NCI-H2196 treated with DMSO at 0.1 percent for 48 hours (cell line): ENCODE data around the gene LSAMP.

Experiments
- DNase-seq: peaks from one replicate; lab custom pipeline; 2025; ENCODE audit not compliant: unreplicated experiment; lab: John Stamatoyannopoulos, UW

The LSAMP gene

GRCh38 chr3:116445311-116445841 lies at the start of gene LSAMP:
Gene LSAMP, minus strand, starts transcription at chr3:116445487.
- no peak for DNase-seq

- DNase-seq, result no peak
Observed at GRCh38 chr3:116492379-116492778, 47.1 kb upstream of the LSAMP start.

DNA sequence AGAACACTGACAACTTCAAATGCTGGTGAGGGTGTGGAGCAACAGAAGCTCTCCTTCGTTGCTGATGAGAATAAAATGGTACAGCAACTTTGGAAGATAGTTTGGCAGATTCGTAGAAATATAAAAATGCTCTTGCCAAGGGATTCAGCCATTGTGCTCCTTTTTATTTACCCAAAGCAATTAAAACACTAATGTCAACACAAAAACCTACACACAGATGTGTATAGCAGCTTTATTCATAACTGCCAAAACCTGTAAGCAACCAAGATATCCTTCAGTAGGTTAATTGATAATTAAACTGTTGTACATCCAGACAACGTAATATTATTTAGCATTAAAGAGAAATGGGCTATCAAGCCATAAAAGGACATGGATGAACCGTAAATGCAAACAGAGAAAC lies 37.8 kb upstream of the LSAMP start:
- peak; percentile 18 for DNase-seq

- DNase-seq, result no peak
Observed at GRCh38 chr3:116476691-116477090, 31.4 kb upstream of the LSAMP start.

- no peak for DNase-seq
Observed at GRCh38 chr3:116474801-116475200, 29.5 kb upstream of the LSAMP start.

GRCh38 chr3:116474032-116474780 lies 28.9 kb upstream of the LSAMP start:
- peak; percentile 73 for DNase-seq

DNA sequence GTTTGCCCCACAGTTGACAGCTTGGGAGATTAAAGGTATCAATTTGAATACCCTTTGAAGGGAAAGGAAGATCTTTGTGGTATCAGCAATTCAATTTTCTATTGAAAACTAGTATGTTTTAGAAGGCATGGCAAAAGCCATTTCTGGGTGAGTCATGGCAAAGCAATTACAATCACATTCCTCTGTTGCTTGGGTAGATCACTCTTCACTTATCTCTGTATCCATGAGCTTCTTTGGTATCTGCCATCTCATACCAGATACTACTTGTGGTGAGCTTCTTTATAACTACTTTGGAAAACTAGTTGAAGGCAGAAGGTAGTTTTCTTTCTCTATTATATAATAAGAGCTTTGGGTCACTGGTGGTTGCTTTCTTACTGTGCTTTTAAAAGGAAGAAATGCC lies 28.3 kb upstream of the LSAMP start:
- DNase-seq, result no peak

GRCh38 chr3:116470605-116471197 lies 25.4 kb upstream of the LSAMP start:
- DNase-seq, result no peak

DNA sequence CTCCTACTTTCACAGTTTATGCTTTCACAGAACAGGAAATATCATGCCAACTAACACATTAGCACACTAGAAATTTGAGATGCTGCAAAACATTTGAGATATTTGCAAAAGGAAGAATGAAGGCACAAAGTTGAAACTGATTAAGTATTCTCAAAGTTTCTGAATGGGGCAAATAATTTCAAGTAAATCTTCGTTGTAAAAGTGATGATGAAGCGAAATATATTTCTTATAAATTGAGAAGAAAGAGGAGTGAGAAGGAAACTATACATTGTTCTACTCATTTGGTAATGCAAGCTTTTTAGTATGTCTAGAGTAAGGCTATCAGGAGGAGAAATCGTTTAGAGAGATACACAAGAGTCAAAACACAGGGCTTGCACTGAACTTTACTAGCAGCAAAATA lies 24.3 kb upstream of the LSAMP start:
- DNase-seq, result no peak

DNA sequence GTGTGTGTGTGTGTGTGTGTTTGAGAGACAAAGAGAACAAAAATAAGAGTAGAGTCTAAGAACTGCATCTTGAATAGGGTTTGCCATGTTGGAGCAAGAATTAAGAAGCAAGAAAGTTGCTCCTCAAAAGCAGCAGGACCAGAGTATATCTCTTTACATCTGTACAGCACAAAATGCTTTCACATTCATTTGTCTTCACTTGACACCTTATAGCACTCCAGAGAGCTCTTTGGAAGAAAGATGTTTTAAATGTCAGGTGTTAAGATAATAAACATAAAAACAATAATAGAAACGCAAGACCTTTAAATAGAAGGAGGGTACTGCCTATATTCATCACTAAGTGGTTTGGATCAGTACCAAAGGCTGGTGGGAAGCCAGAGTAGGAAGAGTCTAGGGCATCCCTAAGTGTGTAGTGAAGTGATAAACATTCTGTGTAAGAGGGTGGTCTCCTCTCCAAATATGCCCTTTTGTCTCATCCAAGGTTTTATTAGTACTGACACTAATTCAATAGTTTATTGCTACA lies 19.1 kb upstream of the LSAMP start:
- no peak for DNase-seq

GRCh38 chr3:116453666-116454346 lies 8.5 kb upstream of the LSAMP start:
- no peak for DNase-seq

DNA sequence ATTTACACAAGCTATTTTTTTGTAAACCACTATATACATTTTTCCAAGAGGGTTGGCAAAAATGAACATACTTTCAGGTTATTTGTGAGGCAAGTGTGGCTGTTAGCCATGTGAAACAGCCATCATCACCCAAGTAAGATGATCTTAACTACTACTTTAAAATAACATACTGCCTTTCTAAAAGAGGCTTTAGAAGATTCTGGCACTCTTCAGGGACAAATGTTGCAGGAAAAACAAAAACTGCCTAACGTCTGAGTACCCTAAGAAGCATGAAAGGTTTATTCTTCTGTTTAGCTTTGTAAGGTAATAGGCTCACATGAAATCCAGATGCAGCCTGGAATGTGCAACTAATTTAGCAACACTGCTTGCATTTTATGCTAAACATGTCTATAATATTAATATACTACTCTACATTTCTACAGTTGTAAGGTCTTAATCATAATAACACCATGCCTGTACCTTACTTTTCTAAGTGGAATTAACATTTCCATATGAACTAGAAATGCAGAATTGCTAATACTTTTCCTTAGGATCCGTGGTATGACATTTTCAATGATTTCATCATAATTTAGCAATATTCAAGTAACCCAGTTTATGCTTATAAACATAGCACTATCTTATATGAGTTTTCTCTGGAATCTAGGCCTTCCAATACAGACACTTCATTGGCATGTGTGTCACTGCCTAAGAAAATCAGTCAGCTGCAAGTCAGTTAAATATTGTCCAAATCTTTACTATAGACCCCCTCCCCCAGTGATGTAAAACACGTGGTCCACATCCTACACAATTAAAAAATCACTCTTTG lies 4.5 kb upstream of the LSAMP start:
- DNase-seq, result no peak

DNA sequence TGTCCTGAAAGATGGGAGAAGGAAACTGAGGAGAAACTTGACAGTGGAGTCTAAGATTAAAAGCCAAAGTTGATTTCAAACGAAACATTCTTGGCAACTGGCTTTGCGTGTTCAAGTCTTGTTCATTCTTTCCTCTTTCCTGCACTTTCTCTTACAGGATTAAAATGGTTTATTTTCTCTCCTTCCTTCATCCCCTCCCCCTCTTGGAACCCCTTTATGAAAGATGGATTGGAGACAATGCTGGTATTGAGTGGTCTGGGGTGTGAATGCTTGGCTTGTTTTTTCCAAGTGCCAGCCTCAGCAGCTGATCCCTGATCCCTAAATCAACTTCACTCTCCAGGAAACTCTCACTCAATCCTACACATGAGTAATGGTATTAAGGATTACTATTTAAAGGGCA lies 703 bp upstream of the LSAMP start:
- no peak for DNase-seq

DNA sequence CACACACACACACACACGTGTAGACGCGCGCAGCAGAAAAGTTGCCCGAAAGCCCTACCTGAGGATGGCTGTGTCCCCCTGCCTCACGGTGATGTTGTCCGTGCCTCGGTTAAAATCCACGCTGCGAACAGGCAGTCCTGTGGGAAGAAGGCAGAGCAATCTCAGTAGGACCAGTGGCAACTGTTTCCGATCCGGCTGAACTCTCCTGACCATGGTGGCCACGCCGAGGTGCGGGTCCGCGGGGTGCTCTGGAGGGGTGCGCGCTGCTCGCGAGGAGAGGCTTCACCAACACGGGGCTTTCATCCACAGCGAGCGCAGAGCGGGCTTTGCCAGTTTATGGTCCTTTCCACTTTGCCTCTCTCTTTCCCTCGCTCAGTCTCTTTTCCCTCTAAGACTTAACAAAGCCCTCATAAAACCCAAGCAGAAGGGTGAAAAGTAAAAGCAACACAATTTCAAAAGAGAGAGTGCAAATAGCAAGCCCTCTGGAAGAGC lies 422 bp downstream of the LSAMP start:
- no peak for DNase-seq

GRCh38 chr3:116444115-116444747 lies 1.1 kb downstream of the LSAMP start:
- DNase-seq, result no peak

- DNase-seq, result no peak
Observed at GRCh38 chr3:116443191-116443661, 2.1 kb downstream of the LSAMP start.

GRCh38 chr3:116442331-116443021 lies 2.8 kb downstream of the LSAMP start:
- no peak for DNase-seq

DNA sequence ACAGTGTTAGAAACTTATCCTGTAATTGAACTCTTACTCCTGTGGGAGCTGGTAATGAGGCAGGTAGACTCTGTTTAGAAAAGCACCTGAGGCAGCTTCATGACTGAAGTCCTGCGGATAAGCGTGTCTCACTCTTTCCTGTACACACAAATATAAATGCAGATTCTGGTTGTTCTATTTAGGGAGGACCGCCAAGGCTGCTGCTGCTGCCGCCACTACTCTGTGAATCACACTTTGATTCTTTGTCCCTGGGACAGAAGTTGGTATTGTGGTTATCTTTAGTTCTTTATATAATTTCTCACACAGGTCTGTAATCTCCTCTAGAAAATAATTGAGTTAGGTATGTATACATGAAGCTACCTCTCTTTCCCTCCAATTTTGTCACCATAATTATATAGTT lies 3.6 kb downstream of the LSAMP start:
- DNase-seq, result no peak

- no peak for DNase-seq
Observed at GRCh38 chr3:116440196-116440595, 5.1 kb downstream of the LSAMP start.

DNA sequence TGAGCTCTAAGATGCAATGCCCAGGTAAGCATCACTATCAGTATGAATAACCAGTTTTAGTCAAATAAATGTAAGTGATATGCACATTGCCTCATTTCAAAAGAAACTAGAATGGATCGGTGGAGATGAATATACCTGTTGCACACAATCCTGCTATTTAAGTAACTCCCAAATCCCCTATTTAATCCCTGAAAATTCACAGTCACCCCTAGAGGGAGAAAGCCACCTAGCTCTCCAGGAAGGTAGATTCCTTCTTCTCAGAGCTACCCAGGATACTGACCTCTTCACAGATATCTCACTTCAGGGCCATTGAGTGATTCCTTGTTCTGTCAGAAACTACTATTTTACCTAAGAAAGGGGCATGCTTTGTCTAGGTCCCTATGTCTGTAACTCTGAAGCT lies 11.7 kb downstream of the LSAMP start:
- no peak for DNase-seq
